Right renal pelvis (tissue), 4 donors: ENCODE measurements around the gene OGA. TPM values are rescaled to one million over a fixed set of nuclear protein-coding genes. Genes with fewer than 3 reads are reported as not detected.

ENCODE experiments used
- DNase-seq, 4 donors: peaks; one replicate each; pipeline ENCODE4 v3.0.0-alpha.2; 2013; ENCODE audit warnings: low read depth in 4 of 4, low spot score in 3 of 4, missing footprints in 1 of 4
- polyA plus RNA-seq, 4 donors: library from polyadenylated mRNA; unstranded; fragments of 120-200 nt; gene quantifications; one replicate each; pipeline ENCODE4 v1.2.1, GENCODE V29; 2013; ENCODE audit not compliant: insufficient read length in 4 of 4

OGA gene
- polyA plus RNA-seq = 100 to 1,000 TPM; 124 to 155 (median 144) TPM

GRCh38 chr10:101818119-101818871 lies at the start of gene OGA:
OGA (minus strand) TSS chr10:101818444; CDS start chr10:101818022, 422 bp downstream.
- peak; percentile 95 to 98 (median 96) for DNase-seq

- no peak for DNase-seq
Measured at GRCh38 chr10:101867931-101868330, 49.7 kb upstream of the OGA start.

- no peak for DNase-seq
Measured at GRCh38 chr10:101859530-101859929, 41.3 kb upstream of the OGA start.

- DNase-seq = no peak
Measured at GRCh38 chr10:101858723-101859500, 40.7 kb upstream of the OGA start.

- DNase-seq = no peak
Measured at GRCh38 chr10:101857802-101858476, 39.7 kb upstream of the OGA start.

GRCh38 chr10:101856626-101857025 lies 38.4 kb upstream of the OGA start:
- no peak for DNase-seq

- DNase-seq = no peak
Measured at GRCh38 chr10:101851411-101852116, 33.3 kb upstream of the OGA start.

GRCh38 chr10:101850749-101851148 lies 32.5 kb upstream of the OGA start:
- no peak for DNase-seq

GRCh38 chr10:101848894-101849351 lies 30.7 kb upstream of the OGA start:
- no peak for DNase-seq

GRCh38 chr10:101848408-101848807 lies 30.2 kb upstream of the OGA start:
- no peak for DNase-seq

- DNase-seq = no peak
Measured at GRCh38 chr10:101845893-101846292, 27.6 kb upstream of the OGA start.

- no peak for DNase-seq
Measured at GRCh38 chr10:101843032-101844021, 25.1 kb upstream of the OGA start, which contains the start of gene KCNIP2. KCNIP2 (minus strand) TSS chr10:101843800; CDS start chr10:101843568, 232 bp downstream.

- DNase-seq = no peak
Measured at GRCh38 chr10:101841826-101842225, 23.6 kb upstream of the OGA start.

GRCh38 chr10:101840741-101841453 lies 22.7 kb upstream of the OGA start:
- peak in 3 of 4 donors; percentile 69 to 83 (median 83) for DNase-seq

GRCh38 chr10:101840102-101840684 lies 21.9 kb upstream of the OGA start:
- no peak for DNase-seq

GRCh38 chr10:101839416-101840063 lies 21.3 kb upstream of the OGA start:
- DNase-seq = no peak

GRCh38 chr10:101839002-101839401 lies 20.8 kb upstream of the OGA start:
- no peak for DNase-seq
